DMS53 treated with DMSO at 0.1 percent for 48 hours (cell line): ENCODE measurements around the gene FLII.
"Not testable (repeated sequence)": the region's sequence is repeated elsewhere in the genome, so short reads cannot be mapped to it uniquely, and the experiment has no call there.

ENCODE experiments used
- DNase-seq: peaks from one replicate; lab custom pipeline; 2025; ENCODE audit not compliant: unreplicated experiment; lab: John Stamatoyannopoulos, UW

The FLII gene

DNA sequence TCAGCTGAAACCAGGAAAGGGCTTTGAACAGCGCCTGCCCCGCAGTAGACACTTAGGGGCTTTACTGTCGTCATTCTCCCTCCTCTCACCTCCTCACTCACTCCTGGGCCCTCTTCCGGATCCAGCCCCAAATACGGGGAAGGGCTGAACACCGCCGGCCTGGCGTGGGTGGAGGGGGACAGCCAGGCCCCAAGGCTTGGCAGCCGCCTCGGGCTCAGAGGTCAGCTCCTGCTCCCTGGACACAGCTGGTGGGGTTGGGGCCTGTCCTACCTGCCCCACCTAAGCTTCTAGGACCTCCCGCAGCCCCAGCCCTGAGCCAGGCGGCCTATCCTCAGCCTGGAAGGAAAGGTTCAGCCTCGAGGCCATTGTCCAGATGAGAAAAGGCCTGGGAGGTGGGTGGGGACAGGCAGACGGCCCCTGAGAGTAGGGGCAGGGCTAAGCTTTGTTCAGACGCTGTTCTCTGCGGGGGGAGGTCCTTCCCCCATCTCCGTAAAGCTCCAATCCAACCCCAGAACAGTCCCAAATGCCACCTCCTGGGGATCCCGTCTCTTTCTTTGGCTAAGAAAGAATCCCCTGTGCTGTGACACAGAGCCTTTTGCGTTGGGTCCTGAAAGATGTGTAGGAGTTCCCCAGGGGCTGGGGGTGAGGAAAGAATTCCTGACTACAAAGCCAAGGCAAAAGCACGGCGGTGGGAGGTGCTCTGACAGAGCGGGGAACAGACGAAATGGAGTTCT is 34.0 kb downstream of the FLII start:
- DNase-seq: no peak

DNA sequence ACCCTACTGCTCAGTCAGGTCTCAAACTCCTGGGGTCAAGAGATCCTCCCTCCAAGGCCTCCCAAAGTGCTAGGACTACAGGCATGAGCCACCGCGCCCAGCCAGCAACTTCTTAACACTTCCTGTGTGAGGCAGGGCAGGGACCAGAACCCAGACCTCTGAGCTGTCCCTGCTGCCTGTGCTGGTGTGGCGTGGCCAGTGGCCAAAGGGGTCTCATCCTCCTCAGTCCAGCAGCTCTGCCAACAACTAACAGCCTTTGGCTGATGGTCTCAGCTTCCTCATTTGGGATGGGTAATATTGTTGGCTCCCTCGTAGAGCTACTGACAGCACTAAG is 34.5 kb downstream of the FLII start:
- DNase-seq: no peak

DNA sequence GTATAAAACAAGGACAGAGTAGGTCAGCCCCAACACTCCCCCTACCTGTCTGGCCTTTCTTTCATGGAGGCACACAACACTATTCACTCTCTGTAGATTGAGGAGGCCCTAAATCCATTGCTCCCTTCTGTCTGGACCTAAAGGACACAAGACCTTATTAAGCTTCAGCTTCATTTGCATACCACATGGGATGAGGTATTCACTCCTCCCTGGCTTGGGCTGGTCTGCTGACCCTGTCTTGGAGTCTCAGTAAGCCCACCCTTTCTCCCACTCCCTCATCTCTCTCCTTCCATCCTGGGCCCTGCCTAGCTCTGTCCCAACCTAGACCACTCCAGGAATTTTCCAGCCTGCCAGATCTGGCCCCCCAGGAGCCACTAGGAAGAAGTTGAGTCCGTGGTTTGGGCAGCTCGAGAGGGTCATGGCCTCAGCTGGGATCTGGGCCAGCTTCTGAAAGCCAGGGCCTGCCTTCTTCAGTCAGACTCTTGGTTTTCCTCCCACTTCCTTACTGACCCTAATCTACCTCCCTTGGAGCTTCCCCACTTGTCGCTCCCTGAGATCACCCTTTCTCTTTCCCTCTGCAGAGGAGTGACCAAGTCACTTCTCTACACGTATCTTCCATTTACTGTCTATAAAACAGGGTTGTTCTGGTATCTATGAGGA is 39.7 kb downstream of the FLII start:
- DNase-seq: no peak

DNA sequence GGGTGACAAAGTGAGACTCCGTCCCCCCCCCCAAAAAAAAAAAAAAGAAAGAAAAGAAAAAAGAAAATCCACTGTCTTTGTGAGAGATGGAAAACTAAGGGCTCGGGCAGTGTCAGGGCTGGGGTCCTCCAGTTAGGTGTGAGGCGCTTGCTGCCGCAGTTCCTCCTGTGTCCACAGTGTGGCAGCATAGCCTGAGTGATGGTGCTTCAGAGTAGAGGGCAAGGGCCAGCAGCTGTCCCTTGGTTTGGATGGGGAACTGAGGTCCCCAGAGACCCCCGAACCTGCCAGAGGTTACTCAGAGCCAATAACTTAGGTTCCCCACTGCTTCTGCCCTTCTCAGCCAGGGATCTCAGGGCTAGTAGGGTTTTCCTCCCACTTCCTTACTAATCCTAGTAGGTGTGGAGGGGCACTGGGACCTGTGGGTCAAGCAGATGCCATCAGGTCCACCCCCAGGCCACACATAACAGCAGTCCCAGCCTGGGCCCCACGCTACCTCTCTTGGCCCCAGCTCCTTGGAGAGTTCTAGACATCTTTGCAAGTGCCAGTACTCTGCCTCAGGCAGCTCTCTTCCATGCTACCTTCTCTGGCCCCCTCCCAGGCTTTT is 41.0 kb downstream of the FLII start:
- DNase-seq: peak; percentile 25

DNA sequence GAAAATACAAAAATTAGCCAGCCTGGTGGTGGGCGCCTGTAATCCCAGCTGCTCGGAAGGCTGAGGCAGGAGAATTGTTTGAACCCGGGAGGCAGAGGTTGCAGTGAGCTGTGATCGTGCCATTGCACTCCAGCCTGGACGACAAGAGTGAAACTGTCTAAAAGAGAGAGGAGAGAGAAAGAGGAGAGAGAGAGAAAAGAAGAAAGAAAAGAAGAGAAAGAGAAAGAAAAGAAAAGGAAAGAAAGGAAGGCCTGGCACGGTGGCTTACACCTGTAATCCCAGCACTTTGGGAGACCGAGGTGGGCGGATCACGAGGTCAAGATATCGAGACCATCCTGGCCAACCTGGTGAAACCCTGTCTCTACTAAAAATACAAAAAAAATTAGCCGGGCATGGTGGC is 41.6 kb downstream of the FLII start:
- not testable (repeated sequence) for DNase-seq

DNA sequence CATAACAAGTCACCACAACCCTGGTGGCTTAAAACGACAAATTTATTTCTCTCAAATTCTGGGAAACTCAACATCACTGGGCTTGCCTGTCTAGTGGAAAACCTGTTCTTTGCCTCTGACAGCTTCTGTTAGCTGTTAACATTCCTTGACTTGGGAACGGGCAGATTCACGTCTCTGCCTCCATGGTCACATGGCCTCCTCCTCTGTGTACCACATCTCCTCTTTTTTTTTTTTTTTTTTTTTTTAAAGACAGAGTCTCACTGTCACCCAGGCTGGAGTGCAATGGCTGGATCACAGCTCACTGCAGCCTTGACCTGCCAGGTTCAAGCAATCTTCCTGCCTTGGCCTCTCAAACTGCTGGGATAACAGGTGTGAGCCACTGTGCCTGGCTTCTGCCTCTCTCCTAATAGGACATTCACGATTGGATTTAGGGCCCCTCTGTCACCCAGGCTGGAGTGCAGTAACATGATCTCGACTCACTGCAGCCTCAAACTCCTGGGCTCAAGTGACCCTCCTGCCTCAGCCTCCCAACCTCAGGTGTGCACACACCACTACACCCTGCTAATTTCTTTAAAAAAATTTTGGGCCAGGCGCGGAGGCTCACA is 44.8 kb downstream of the FLII start:
- no peak for DNase-seq

DNA sequence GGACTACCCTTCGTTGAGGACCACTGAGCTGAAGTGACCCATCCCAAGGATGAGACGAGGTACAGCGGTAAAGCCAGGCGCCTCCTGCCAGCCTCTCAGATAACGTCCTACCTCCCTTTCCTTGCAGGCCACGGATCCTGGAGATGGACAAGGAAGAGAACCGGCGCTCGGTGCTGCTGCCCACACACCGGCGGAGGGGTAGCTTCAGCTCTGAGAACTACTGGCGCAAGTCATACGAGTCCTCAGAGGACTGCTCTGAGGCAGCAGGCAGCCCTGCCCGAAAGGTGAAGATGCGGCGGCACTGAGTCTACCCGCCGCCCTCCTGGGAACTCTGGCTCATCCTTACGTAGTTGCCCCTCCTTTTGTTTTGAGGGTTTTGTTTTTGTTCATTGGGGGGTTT is 50.4 kb downstream of the FLII start:
- DNase-seq: no peak

DNA sequence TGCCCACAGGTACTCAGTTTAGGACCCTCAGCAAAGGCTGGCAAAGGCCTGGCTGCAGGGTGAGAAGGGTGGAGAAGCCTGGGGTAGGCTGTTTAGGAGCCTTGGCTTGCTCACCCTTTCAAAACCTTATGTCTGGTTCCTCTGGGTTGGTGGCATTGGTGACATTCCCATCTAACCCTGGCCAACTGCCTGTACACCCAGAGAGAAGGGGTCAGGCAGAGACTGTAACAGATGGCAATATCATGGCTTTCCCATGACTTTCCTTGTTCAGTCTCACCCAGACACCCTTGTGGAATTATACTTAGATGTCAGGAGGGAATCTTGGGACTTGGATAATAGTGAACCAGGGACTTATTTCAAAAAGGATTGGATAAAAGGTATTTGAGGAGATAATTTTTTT is 51.6 kb downstream of the FLII start:
- DNase-seq: no peak

DNA sequence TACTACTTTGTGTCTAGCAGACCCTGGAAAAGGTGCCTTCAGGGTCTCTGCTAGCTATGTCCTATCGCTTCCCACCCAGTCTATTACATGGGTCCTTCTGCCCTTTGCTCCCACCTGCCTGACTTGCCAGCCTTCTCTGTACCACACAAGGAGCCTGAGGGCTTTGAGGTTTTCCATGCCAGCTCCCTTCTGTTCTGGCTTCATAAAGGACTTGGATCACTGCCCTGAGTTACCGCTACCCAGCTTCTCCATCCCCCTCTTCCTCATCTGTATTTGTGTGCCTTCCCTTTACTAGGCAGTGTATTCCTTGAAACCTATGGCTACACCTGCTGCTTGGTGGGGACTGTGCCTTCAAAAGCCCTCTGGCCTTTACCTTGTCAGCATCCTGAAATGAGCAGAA is 52.7 kb downstream of the FLII start:
- no peak for DNase-seq

DNA sequence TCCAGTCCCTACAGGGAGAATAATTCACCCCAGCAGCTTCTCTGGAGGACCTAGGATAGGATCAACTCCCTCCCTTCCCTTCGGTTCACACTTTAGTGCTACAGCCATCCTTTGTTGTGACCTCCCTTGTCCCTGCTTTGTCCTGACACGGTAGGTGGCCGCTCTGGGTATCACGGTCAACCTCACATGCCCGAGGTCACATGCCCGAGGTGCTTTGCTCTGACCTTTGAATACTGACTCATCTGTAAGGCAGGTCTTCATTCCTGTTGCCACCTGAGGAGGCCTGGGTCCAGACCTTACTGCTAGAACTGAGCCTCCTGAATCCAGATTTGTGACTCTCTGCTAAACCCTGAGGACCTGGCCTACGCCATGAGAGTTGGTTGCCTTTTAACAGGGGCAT is 55.2 kb downstream of the FLII start:
- DNase-seq: no peak

DNA sequence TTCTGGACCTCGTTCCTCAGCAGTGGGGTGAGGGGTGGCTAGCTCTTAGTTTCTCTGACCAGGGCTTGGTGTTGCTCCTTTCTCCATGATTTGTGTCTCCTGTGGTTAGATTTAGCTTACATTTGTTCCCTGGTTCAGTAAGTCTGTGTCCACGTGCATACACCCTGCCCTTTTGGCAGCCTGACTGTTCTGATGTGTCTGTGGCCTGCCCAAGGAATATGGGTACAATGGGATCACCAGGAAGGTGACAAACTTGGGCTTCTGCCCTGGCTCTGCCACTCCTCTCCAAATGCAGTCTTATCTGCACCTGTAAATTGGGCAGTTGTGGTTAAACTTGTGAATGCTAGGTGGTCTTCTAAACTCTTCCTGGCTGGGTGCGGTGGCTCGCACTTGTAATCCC is 57.4 kb downstream of the FLII start:
- DNase-seq: no peak

DNA sequence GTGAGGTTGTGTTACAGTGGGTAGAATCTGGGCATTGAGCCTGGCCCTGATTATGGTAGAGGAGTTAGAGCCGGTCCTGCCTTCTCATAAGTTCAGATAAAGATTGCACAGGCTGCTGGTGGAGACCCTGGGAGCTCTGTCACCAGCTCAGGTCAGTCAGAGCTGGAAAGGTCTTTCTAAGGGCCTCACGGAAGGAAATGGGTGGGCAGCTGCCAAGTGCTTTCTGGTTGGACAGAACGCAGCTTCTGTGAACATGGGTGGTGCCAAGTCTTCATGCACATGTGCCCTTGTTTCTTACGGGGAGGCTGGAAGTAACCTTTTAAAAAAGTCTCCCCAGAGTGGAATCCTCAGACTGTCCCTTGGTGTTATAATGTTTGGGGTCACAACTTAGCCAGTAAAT is 60.0 kb downstream of the FLII start:
- DNase-seq: no peak

DNA sequence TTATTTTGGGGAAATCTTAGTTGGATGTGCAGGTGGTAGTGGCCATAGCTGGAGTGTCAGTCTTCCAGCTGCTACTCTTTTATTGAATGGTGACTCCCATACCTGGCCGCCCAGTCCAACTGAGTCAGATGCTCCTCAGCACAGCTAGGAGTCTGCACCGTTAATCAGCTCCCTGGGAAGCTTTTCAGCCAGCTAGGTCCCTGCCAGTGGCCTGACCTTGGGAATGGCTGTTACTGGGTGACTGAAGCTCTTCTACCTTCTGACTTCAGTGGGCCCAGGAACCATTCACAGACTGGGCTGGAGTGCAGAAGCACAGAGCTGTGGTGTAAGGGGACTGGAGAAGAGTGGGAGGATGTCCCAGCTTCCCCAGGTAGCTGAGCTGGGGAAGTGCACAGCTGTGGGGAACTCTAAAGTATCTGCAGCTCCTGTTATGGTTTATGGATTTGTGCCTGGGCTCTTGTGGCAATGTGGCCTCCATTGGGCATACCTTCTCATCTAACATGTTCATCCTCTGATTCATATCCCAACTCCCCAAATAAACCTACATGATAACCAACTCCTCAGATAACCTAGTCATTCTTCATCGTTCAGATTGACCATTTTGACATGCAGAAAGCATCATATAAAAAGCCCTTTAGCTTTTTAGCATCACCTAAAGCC is 60.9 kb downstream of the FLII start:
- DNase-seq: no peak

DNA sequence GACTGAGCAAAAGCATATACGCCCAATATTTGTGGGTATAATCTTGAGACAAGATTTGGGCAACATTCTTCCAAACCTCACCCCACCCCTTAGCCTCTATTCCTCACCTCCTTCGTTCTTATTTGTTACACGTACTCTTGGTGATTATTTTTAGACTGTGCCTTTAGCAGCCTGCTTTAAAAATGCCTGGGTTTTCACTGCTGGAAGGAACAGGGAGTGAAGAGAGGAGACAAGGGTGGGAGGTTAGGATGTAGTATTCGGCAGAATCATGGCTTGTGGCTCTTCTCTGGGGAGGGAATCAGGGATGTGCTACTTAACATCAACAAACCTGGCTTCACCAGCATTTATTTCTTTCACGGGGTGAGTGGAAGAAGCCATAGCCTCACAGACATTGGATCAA is 63.3 kb downstream of the FLII start:
- no peak for DNase-seq
